ENCODE results near the gene SAXO1.

SAXO1 gene

GRCh38 chr9:18926513-18926912 lies 106.5 kb downstream of the SAXO1 start:
- DNase-seq (ENCODE audit: low read depth): no peak
- no peak overlapping the region for H3K4me3 ChIP-seq (ENCODE audit: low read length)
- TF ChIP-seq CTCF (IDR thresholded peaks at IDR 0.05; ENCODE audit: insufficient read depth, low read depth, low read length, missing control alignments): no peak

- H3K4me3 ChIP-seq (ENCODE audit: low read length): no peak overlapping the region
- DNase-seq (ENCODE audit: low read depth): no peak
- no peak for TF ChIP-seq CTCF (IDR thresholded peaks at IDR 0.05; ENCODE audit: insufficient read depth, low read depth, low read length, missing control alignments)
Observed at GRCh38 chr9:18925880-18926279, 107.1 kb downstream of the SAXO1 start.

- no peak for TF ChIP-seq CTCF (IDR thresholded peaks at IDR 0.05; ENCODE audit: insufficient read depth, low read depth, low read length, missing control alignments)
- H3K4me3 ChIP-seq (ENCODE audit: low read length): no peak overlapping the region
- no peak for DNase-seq (ENCODE audit: low read depth)
Observed at GRCh38 chr9:18923671-18924430, 109.2 kb downstream of the SAXO1 start.

GRCh38 chr9:18923167-18923566 lies 109.8 kb downstream of the SAXO1 start:
- DNase-seq (ENCODE audit: low read depth): no peak
- no peak for TF ChIP-seq CTCF (IDR thresholded peaks at IDR 0.05; ENCODE audit: insufficient read depth, low read depth, low read length, missing control alignments)
- H3K4me3 ChIP-seq (ENCODE audit: low read length): no peak overlapping the region

- TF ChIP-seq CTCF (IDR thresholded peaks at IDR 0.05; ENCODE audit: insufficient read depth, low read depth, low read length, missing control alignments): no peak
- no peak overlapping the region for H3K4me3 ChIP-seq (ENCODE audit: low read length)
- DNase-seq (ENCODE audit: low read depth): no peak
Observed at GRCh38 chr9:18922161-18922885, 110.7 kb downstream of the SAXO1 start.

GRCh38 chr9:18921366-18922075 lies 111.5 kb downstream of the SAXO1 start:
- TF ChIP-seq CTCF (IDR thresholded peaks at IDR 0.05; ENCODE audit: insufficient read depth, low read depth, low read length, missing control alignments): no peak
- H3K4me3 ChIP-seq (ENCODE audit: low read length): no peak overlapping the region
- DNase-seq (ENCODE audit: low read depth): no peak

Measured in epithelial cell of esophagus (primary cell).